Coronary artery (tissue), 2 donors: ENCODE results near the gene SREBF2.

Experiments used
- DNase-seq: peaks from one replicate; pipeline ENCODE4 v3.0.0-alpha.2; 2017; ENCODE audit warnings: low spot score
- H3K27ac ChIP-seq, 2 donors: fragments of 200-600 bp; sonication (generic); one replicate each; pipeline ENCODE4 v1.5.1; 2016 to 2019
- H3K4me3 ChIP-seq: fragments of 200-600 bp; sonication (generic); 2 replicates; pipeline ENCODE4 v1.5.1; 2016; ENCODE audit warnings: mild to moderate bottlenecking, moderate library complexity
- TF ChIP-seq, protein P1 (sequence below): fragments of 200-600 bp; sonication (generic); IDR thresholded peaks from one replicate; pipeline ENCODE4 v1.5.1; 2019; ENCODE audit warnings: antibody characterized with exemption

SREBF2 gene

GRCh38 chr22:41826430-41827383, 6.2 kb upstream of the SREBF2 start:
- TF ChIP-seq, protein P1, sequence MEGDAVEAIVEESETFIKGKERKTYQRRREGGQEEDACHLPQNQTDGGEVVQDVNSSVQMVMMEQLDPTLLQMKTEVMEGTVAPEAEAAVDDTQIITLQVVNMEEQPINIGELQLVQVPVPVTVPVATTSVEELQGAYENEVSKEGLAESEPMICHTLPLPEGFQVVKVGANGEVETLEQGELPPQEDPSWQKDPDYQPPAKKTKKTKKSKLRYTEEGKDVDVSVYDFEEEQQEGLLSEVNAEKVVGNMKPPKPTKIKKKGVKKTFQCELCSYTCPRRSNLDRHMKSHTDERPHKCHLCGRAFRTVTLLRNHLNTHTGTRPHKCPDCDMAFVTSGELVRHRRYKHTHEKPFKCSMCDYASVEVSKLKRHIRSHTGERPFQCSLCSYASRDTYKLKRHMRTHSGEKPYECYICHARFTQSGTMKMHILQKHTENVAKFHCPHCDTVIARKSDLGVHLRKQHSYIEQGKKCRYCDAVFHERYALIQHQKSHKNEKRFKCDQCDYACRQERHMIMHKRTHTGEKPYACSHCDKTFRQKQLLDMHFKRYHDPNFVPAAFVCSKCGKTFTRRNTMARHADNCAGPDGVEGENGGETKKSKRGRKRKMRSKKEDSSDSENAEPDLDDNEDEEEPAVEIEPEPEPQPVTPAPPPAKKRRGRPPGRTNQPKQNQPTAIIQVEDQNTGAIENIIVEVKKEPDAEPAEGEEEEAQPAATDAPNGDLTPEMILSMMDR, result no peak
- H3K4me3 ChIP-seq, result no peak overlapping the region
- H3K27ac ChIP-seq, result no peak overlapping the region
- no peak for DNase-seq

- no peak for DNase-seq
- Histone ChIP-seq H3K27ac (no peak overlapping the region), H3K4me3 (no peak overlapping the region)
- TF ChIP-seq, protein P1, result no peak
These were observed 5.2 kb upstream of the SREBF2 start for GRCh38 chr22:41827671-41828070.

DNA sequence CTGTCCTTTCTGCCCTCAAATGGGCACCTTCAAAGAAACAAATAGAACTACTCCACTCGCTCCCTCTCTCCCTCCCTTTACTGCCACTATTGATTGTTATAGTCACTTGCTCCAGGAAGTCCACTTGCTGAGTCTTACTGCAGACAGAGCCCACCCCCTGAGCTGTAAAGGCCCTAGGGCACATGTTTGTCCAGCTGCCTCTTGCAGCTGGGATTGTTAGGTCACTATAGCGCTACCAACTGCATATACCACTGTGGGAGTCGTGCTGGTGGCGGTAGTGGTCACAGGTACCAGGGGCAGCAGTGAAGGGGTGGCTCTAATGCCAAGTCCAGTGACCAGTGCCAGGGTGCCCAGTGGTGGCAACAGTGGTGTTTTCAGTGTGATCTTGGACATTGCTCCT, 4.4 kb upstream of the SREBF2 start:
- DNase-seq, result no peak
- Histone ChIP-seq H3K4me3 (no peak overlapping the region), H3K27ac (no peak overlapping the region)
- TF ChIP-seq, protein P1, result no peak

DNA sequence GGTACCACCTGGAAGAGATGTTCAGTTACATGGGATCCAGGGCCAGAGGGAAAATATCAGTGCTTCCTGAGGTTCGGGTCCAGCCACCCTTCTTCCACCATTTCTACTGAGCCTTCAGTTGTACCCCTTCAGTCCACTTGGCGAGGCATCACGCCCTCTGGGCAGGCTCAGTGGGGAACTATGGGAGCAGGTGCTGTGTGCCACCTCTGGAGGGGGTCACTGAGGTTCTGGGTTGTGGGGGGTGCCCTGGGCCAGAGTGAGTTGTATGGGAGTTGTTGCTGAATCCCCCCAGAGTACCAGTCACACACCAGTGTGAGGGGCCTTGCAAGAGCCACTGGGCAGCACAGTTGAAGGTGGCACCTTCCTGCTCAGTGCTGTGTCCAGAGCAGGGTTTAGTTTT, 2.7 kb upstream of the SREBF2 start:
- no peak overlapping the region for H3K4me3 ChIP-seq
- H3K27ac ChIP-seq, result no peak overlapping the region
- no peak for DNase-seq
- TF ChIP-seq, protein P1, result no peak

DNA sequence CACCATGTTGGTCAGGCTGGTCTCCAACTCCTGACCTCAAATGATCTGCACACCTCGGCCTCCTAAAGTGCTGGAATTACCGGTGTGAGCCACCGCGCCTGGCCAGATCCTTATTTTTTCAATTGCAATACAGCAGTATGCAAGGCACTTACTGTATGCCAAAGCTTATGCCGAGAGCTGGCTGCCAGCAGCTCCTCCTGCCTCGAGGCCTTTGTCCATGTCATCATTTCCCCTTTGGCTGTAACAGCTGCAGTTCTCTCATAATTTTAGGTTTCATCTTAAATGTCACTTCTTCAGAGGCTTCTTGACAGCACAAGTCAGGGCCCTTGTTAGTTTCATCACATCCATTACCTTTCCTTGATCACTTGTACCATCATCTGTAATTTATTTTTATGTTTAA, 1.5 kb upstream of the SREBF2 start:
- Histone ChIP-seq H3K4me3 (no peak overlapping the region), H3K27ac (peak overlapping the region in 1 of 2 donors; percentile 90)
- TF ChIP-seq, protein P1, result no peak
- DNase-seq, result no peak

- Histone ChIP-seq H3K4me3 (peak overlapping the region; percentile 94), H3K27ac (peak overlapping the region; percentile 90 to 91)
- TF ChIP-seq, protein P1, result no peak
- no peak for DNase-seq
These were observed 915 bp upstream of the SREBF2 start for GRCh38 chr22:41831828-41832552.
